GM19455 (cell line): ENCODE measurements around the gene ACSL4.
"Not testable (repeated sequence)": the region's sequence is repeated elsewhere in the genome, so short reads cannot be mapped to it uniquely, and the experiment has no call there.

Source experiments
- ATAC-seq: cut with Tn5 transposase; IDR thresholded peaks from one replicate; pipeline ENCODE4 v1.9.1; 2021; ENCODE audit not compliant: unreplicated experiment

The ACSL4 gene

GRCh38 chrX:109732807-109733612, at the start of gene ACSL4:
TSS of gene ACSL4 (minus strand) at chrX:109733257. CDS start at chrX:109683363, 49,894 bp downstream.
- peak; percentile 81 for ATAC-seq

GRCh38 chrX:109777749-109778148, 44.7 kb upstream of the ACSL4 start:
- no peak for ATAC-seq

GRCh38 chrX:109776986-109777385, 43.9 kb upstream of the ACSL4 start:
- no peak for ATAC-seq

- no peak for ATAC-seq
Measured at GRCh38 chrX:109776432-109776831, 43.4 kb upstream of the ACSL4 start.

GRCh38 chrX:109775386-109775785, 42.3 kb upstream of the ACSL4 start:
- no peak for ATAC-seq

GRCh38 chrX:109774706-109775105, 41.6 kb upstream of the ACSL4 start:
- peak; percentile 98 for ATAC-seq

GRCh38 chrX:109774136-109774535, 41.1 kb upstream of the ACSL4 start:
- ATAC-seq: no peak

- ATAC-seq: no peak
Measured at GRCh38 chrX:109773374-109773773, 40.3 kb upstream of the ACSL4 start.

GRCh38 chrX:109770780-109771179, 37.7 kb upstream of the ACSL4 start:
- no peak for ATAC-seq

- no peak for ATAC-seq
Measured at GRCh38 chrX:109760922-109761250, 27.8 kb upstream of the ACSL4 start.

GRCh38 chrX:109760209-109760921, 27.3 kb upstream of the ACSL4 start:
- no peak for ATAC-seq

GRCh38 chrX:109753256-109753655, 20.2 kb upstream of the ACSL4 start:
- no peak for ATAC-seq

- ATAC-seq: no peak
Measured at GRCh38 chrX:109751698-109752097, 18.6 kb upstream of the ACSL4 start.

GRCh38 chrX:109749207-109749606, 16.1 kb upstream of the ACSL4 start:
- no peak for ATAC-seq

GRCh38 chrX:109747681-109748080, 14.6 kb upstream of the ACSL4 start:
- ATAC-seq: no peak

GRCh38 chrX:109742722-109743121, 9.7 kb upstream of the ACSL4 start:
- no peak for ATAC-seq

- not testable (repeated sequence) for ATAC-seq
Measured at GRCh38 chrX:109740896-109741295, 7.8 kb upstream of the ACSL4 start.

- ATAC-seq: no peak
Measured at GRCh38 chrX:109740433-109740809, 7.4 kb upstream of the ACSL4 start.

- no peak for ATAC-seq
Measured at GRCh38 chrX:109739625-109740432, 6.8 kb upstream of the ACSL4 start.

- ATAC-seq: no peak
Measured at GRCh38 chrX:109735202-109735744, 2.2 kb upstream of the ACSL4 start.

GRCh38 chrX:109733613-109734083, 591 bp upstream of the ACSL4 start:
- ATAC-seq: peak; percentile 42
